Measurements from ENCODE around the gene UBE2H. TPM values are rescaled to one million over a fixed set of nuclear protein-coding genes. Genes with fewer than 3 reads are reported as not detected.
"Not testable (repeated sequence)": the region's sequence is repeated elsewhere in the genome, so short reads cannot be mapped to it uniquely, and the experiment has no call there.

UBE2H gene
- total RNA-seq, 1 donor from 2014 or later, result 127 TPM

DNA sequence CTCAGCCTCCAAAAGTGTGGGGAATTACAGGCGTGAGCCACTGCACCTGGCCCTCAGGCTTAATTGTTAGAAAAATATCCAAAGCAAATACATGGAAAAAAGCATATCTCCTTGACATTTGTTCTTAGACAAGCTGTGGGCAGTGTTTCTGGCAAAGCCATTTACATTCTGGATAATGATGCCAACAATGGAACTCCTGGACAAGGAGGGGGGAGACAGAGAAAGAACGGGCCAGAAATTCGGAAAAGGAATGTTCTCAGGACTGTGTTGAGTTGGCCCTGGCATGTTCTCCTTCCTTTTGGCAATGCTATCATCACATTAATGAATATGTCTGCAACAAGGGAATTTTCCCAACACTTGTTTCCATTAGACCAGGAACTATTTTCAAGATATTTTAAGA is 88.7 kb downstream of the UBE2H start:
- H3K4me3 ChIP-seq (ENCODE audit: low read depth, low read length), result no peak overlapping the region
- H3K27me3 ChIP-seq (ENCODE audit: control insufficient read depth, insufficient read depth, low read length), result no peaks in the 10 kb centered on the region
- DNase-seq (ENCODE audit: low read depth), result no peak
- no peaks in the 10 kb centered on the region for H3K36me3 ChIP-seq (ENCODE audit: control insufficient read depth, insufficient read depth, low read length)
- TF ChIP-seq, protein P1, sequence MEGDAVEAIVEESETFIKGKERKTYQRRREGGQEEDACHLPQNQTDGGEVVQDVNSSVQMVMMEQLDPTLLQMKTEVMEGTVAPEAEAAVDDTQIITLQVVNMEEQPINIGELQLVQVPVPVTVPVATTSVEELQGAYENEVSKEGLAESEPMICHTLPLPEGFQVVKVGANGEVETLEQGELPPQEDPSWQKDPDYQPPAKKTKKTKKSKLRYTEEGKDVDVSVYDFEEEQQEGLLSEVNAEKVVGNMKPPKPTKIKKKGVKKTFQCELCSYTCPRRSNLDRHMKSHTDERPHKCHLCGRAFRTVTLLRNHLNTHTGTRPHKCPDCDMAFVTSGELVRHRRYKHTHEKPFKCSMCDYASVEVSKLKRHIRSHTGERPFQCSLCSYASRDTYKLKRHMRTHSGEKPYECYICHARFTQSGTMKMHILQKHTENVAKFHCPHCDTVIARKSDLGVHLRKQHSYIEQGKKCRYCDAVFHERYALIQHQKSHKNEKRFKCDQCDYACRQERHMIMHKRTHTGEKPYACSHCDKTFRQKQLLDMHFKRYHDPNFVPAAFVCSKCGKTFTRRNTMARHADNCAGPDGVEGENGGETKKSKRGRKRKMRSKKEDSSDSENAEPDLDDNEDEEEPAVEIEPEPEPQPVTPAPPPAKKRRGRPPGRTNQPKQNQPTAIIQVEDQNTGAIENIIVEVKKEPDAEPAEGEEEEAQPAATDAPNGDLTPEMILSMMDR (IDR thresholded peaks at IDR 0.05; ENCODE audit: insufficient read depth, low read length, poor library complexity, severe bottlenecking), result no peak

GRCh38 chr7:129862682-129863081 is 90.1 kb downstream of the UBE2H start:
- Histone ChIP-seq H3K27me3 (ENCODE audit: control insufficient read depth, insufficient read depth, low read length) (no peaks in the 10 kb centered on the region), H3K36me3 (ENCODE audit: control insufficient read depth, insufficient read depth, low read length) (no peaks in the 10 kb centered on the region), H3K4me3 (ENCODE audit: low read depth, low read length) (no peak overlapping the region)
- DNase-seq (ENCODE audit: low read depth), result no peak
- TF ChIP-seq, protein P1 (IDR thresholded peaks at IDR 0.05; ENCODE audit: insufficient read depth, low read length, poor library complexity, severe bottlenecking), result no peak

- not testable (repeated sequence) for DNase-seq (ENCODE audit: low read depth); H3K27me3 ChIP-seq (ENCODE audit: control insufficient read depth, insufficient read depth, low read length); H3K4me3 ChIP-seq (ENCODE audit: low read depth, low read length); H3K36me3 ChIP-seq (ENCODE audit: control insufficient read depth, insufficient read depth, low read length)
Observed at GRCh38 chr7:129860784-129861183, 92.0 kb downstream of the UBE2H start.

- no peak for DNase-seq (ENCODE audit: low read depth)
- TF ChIP-seq, protein P1 (IDR thresholded peaks at IDR 0.05; ENCODE audit: insufficient read depth, low read length, poor library complexity, severe bottlenecking), result no peak
Observed at GRCh38 chr7:129859183-129859582, 93.6 kb downstream of the UBE2H start.

DNA sequence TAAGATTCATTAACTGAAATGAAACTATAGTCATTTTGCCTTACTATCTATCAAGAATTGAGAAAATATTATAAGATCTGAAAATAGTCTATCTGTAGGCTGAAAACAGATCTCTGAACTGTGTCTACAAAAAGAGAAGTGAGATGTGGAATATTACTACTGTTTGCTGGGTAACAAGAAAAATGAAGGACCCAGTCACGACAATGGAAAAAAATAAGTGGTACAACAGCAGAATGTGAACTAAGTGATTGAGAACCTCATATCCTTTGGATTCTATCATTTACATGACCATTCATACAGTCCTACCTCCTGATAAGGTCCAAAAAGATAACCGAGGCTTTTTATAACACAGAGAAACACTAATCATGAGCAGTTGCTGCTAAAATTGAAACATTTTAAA is 94.3 kb downstream of the UBE2H start:
- DNase-seq (ENCODE audit: low read depth), result no peak
- no peak overlapping the region for H3K4me3 ChIP-seq (ENCODE audit: low read depth, low read length)
- H3K27me3 ChIP-seq (ENCODE audit: control insufficient read depth, insufficient read depth, low read length), result no peaks in the 10 kb centered on the region
- H3K36me3 ChIP-seq (ENCODE audit: control insufficient read depth, insufficient read depth, low read length), result no peaks in the 10 kb centered on the region
- TF ChIP-seq, protein P1 (IDR thresholded peaks at IDR 0.05; ENCODE audit: insufficient read depth, low read length, poor library complexity, severe bottlenecking), result no peak

More at GRCh38 chr7:129859183-129859582, 93.6 kb downstream of the UBE2H start:
- Histone ChIP-seq H3K36me3 (ENCODE audit: control insufficient read depth, insufficient read depth, low read length) (no peaks in the 10 kb centered on the region), H3K4me3 (ENCODE audit: low read depth, low read length) (no peak overlapping the region), H3K27me3 (ENCODE audit: control insufficient read depth, insufficient read depth, low read length) (no peaks in the 10 kb centered on the region)

DNA sequence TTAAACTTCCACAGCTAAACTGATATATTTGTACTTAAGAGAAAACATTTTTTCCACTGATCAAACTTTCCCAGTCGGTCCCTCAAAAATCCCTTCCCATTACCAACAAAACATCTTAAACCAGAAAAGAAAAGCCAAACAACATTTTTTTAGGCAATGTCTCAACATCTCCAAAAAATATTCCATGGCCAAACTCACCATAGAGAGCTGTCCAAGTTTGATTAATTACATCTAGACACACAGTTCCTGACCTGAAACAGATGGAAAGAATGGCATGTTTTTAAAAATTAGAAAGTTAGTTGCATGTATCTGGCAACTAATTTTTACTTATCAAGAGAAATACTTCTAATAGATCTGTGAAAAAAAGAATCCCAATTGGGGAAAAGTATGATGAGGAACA is 95.4 kb downstream of the UBE2H start:
- Histone ChIP-seq H3K27me3 (ENCODE audit: control insufficient read depth, insufficient read depth, low read length) (no peaks in the 10 kb centered on the region), H3K4me3 (ENCODE audit: low read depth, low read length) (no peak overlapping the region), H3K36me3 (ENCODE audit: control insufficient read depth, insufficient read depth, low read length) (no peaks in the 10 kb centered on the region)
- no peak for DNase-seq (ENCODE audit: low read depth)
- TF ChIP-seq, protein P1 (IDR thresholded peaks at IDR 0.05; ENCODE audit: insufficient read depth, low read length, poor library complexity, severe bottlenecking), result no peak

All from kidney epithelial cell (primary cell).